ENCODE results near the gene NTSR2.
A peak's percentile ranks its signal among the peaks of the same experiment; 100 is the strongest.

Gene NTSR2

GRCh38 chr2:11699686-11700670 lies 30.0 kb upstream of the NTSR2 start:
- no peak for DNase-seq

DNA sequence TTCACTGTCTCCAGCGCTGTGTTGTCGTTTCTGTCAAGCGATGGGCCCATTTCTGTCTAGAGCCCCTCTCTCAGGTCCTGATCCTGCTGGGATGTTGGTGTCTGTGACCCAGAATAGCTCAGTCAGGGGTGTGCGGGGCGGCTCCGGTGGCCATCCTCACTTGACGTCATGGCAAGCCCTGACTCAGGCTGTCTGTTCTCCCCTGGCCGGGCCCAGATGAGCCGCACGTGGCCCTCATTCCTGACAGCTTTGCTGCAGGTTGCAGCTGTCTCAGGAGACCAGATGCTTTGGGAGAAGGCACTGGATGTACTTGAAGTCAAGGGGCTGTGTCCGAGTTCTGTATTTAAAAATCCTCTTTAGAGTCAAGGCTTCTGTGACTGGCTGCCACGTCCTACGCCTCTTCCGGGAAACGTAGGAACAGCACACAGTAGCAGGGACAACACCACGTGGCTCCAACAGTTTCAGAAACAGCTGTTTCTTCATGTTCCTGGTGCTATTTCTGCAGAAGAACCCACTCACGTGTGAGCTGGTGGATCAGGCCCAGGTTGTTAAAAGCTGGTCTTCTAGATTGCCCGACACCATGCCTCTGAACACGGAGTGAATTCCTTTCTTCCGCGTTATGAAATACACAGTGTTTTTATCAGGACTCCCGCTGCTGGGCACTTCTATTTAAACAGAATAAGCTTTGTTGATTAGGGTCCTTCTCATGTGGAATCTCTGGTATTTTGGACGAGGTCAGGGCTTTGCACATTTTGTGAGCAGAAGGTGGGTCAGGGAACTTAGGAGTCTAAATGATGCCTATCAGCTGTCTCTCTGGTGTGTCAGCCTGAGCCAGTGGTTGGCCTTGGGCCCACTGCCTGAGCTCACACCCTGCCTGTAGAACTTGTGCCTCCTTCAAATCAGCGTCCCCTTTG lies 28.3 kb upstream of the NTSR2 start:
- DNase-seq, result no peak

GRCh38 chr2:11697103-11697871 lies 27.3 kb upstream of the NTSR2 start:
- no peak for DNase-seq

DNA sequence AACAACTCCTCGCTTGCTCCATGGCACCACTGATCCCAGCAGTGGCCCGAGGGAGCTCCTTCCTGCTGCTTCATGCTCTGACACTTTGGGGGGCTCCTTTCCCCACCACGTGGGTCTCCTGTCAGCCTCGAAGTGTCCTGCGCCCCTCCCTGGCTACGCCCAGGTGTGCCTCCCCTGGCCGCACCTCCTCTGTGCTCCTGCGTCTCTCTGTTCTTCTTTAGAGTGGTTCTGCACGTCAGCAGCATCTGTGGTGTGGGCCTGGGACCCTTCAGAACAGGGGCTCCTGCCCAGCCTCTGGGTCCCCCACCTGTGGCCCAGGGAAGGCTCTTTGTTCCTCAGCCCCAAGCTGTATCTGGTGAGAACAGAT lies 26.7 kb upstream of the NTSR2 start:
- DNase-seq, result no peak

DNA sequence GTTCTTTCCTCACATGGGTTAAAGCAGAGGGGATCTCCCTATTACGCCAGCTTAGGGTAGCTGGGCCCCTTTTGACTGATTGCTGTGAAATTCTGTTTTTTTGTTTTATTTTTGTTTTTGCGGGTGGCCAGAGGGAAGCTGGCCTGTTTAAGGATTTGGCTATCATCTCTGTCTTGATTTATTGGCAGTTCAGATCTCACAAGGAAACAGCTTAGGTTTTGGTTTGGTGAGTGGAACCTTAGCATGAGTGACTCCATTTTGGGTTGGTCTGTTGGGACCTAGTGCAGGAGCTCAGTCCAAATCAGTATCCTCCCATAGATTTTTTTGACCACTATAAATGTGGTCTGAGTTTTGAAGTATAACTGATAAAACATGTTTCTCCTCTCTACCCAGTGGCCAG lies 25.6 kb upstream of the NTSR2 start:
- no peak for DNase-seq

DNA sequence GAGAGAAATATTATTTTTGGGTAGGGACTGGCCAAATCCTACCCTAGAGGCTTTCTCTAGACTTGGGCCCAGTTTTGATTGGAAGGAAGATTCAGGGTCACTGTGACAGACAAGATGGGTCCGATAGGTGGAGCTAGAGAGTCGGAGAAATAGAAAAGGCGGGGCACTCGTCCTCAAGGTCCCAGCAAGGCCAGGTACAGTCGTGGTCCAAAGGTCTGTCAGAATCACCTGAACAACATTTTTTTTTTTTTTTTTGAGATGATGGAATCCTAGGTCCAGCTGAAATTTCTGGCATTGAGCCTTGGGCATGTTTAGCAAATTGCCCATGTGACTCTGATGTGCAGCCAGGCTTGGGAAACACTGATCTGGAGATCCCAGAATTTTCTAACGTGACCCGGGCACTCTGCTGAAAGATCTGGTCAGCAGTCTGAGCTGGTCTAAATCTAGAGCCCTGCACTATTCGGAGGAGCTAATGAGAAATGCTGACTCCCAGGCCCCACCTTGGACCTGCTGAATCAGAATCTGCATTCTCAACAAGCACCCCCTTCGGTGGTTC lies 23.0 kb upstream of the NTSR2 start:
- peak; percentile 66 to 67 for DNase-seq

DNA sequence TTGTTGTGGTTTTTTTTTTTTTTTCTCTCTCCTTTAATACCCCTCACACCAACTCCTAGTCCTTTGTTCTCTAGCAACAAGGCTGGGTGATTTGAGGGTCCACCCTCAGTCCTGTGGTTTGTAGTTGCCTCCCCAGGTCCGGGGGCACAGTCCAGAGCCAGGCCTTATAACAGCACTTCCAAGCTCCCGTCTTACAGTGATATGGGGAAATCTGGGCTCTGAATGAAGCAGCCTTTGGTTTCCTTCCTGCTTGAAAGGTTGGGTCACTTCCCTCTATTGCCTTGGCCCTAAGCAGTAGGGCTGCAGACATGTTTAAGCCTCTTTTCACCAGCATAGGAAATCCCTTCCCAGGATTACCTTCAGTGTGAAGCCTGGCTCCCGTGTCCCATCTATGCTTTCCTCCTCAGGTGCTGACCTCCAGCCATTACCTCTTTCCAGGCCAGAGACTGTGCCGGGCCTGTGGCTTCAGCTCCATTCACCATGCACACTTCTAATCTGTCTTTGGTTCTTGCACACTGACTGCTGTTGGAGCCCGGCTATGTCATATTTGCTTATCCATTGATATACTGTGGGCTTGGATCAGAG lies 21.2 kb upstream of the NTSR2 start:
- no peak for DNase-seq

GRCh38 chr2:11688222-11689069 lies 18.5 kb upstream of the NTSR2 start:
- peak; percentile 83 to 90 for DNase-seq

GRCh38 chr2:11687736-11688135 lies 17.7 kb upstream of the NTSR2 start:
- no peak for DNase-seq

DNA sequence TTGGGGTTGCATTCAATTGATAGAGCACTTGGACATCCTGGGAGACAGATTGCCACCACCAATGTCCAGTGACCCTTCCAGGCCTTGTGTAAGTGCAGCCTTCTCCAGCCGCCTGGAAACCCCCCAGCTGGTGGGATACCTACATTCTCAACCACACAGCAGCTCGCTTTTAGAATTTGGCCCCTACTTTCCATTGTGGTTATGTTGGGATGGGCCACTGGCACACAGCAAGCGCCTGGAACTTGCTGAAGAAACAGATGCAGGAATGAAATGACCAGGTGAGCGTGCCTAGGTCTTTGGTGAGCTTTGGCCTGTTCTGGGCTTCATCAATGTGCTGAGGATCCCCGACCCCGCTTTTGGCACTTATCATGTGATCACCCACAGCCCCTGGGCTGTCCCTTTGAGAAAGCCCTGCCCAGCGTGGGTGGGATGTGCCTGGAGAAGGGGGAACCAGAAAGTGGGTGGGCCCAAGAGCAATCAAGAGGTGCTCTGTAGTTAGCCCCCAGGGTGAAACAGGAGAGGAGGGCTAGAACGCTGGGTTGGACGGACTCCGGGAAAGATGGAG lies 16.0 kb upstream of the NTSR2 start:
- no peak for DNase-seq

DNA sequence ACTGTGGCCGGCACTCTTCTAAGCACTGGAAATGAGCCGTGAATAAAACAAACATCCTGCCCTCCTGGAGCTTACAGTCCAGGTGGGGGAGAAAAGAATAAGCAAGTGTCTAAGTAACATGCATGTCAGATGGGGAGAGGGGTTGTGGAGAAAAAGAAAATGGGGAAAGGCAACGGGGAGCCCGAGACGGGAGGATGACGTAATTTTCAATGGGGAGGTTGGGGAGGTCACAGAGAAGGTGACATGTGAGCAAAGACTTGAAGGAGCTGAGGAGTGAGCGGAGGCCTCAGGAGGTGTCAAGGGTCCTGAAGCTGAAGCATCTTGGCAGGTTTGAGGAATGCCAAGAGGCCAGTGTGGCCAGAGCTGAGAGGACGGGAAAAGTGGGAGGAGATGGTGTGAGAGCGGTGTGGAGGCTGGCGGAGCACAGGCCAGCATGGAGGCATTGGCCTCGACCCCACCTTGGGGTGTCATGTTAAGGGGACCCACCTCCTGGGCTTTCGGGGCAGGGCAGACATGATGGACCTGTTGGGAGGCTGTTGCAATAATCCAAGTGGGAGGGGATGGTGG lies 15.0 kb upstream of the NTSR2 start:
- DNase-seq, result no peak

GRCh38 chr2:11683966-11684365 lies 14.0 kb upstream of the NTSR2 start:
- DNase-seq, result no peak

- no peak for DNase-seq
These were observed 13.5 kb upstream of the NTSR2 start for GRCh38 chr2:11683476-11683875.

DNA sequence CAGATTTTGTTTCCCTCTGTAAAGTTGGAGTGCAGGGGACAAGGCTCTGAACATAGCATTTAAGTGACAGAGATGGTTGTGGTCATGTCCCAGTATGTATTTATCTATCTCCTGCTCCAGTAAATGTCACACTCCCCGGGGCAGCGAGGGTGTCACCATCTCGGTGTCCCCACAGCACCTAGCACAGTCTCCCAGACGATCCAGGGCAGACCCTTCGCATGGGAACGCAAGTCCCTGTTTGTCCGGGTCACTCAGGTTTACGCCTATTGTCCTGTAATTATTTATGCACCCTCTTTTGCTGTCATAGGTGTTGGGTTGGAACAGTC lies 12.6 kb upstream of the NTSR2 start:
- DNase-seq, result no peak

DNA sequence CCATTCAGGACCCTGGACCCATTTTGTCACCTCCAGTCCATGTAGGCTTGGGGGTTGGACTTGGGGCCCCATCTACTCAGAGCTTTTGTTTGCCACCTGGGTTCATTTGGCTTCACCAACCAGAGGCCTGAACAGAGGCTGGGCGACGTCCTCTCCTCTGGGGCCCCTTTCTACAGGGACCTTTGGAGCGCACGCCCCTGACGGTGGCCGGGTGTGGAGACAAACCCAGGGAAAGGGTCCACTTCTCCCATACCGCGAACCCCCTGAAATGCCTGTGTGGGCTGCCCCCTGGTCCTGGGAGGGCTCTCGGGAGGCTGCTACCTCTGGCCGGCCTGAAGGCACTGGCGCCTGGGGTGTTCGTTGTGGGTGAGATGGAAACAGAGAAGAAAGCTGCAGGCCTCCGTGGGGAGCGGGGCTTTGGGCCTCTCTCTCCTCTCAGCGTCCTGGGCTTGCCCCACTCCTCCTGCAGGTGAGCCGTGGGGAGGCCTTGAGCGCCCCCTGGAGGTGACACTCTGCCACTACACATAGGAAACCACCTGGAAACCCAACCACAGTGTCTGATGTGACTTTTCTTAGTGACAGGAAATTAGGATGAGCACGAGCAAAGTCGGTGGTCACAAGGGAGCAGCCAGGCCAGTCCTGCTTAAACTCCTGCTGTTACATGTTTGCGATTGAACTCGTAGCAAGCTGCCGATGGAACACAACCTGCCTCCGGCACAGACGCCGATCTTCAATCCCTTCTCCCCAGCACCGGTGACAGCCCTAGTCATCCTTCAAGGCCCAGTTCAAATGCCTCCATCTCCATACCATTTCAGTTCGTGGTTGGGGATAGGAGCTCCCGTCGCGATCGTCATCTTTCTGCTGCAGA lies 12.0 kb upstream of the NTSR2 start:
- DNase-seq, result peak; percentile 55 to 74

- DNase-seq, result no peak
These were observed 11.1 kb upstream of the NTSR2 start for GRCh38 chr2:11680901-11681721.

DNA sequence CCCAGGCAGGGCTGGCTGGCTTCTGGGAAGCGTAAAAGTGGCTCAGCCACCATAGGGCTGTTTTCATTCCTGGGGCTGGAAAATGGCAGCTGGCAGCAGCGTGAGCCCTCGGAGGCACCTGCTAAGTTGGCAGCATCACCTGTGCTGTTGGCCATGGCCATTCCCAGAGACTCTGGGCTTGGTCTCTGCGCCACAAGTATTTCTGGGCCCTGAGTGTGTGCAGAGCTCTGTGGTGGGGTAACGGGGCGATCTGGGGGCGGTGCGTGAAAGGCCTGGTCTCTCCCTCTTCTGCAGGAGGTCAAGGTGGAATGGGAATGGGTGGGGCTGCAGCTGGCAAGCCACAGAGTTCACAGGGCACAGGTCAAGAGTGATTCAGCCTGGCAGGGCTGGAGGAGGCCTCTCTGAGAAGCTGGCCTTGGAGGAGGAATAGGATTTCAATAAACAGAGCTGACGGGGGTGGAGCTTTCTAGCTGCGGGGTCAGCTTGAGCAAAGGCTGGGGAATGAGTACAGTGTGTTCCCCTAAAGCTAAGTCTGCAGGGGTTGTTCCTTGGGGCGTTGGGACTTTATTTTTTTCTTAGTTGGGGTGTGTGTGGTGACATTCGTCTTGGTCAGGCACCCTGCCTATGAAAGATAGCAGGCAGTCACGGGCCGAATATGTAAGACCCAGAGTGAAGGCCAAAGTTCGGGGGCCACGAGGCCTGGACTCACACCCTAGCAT lies 10.3 kb upstream of the NTSR2 start:
- no peak for DNase-seq
